HK-2 (cell line): ENCODE results near the gene TXNDC16.

Experiments
- DNase-seq: peaks from one replicate; pipeline ENCODE4 v3.0.0-alpha.2; 2018; ENCODE audit not compliant: unreplicated experiment

TXNDC16 gene

DNA sequence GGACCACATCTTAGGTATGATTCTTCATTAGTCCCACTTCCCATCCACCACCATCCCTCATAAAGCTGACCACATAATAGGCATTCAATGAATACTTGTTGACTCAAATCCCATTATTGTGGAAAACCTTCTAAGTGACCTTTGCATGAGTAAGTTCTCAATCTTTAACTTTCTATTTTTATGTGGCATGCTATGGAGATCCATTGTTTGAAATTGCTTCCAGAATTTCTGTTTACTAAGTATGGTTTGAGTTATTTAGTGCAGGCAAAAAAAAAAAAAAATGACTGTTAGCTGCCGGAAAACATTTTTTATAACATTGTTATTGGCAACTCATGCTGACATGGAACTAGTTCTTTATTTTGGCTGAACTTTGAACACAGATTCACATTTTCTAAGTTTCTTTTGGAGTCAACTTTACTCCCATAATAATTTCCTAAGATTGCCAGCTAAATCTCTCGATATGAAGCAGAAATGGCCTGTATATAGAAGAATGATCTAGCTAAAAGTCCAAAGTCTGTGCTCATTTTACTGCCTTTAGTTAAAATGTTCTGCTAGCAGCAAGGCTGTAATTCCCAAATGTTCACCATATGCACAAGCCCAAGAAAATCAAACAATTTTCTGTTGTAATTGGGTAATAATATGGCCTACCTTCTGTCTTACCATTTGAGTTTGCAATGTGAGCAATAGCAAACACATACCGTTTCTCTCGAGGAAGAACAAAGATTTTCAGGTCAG is 160.3 kb downstream of the TXNDC16 start:
- DNase-seq = no peak
